Sigmoid colon (tissue), 4 donors: ENCODE data around the gene AKR1A1.

Source experiments
- EP300 ChIP-seq, 4 donors: sonication (generic); formaldehyde crosslinking; IDR thresholded peaks; one replicate each; pipeline ENCODE4 v1.6.1; 2017; ENCODE audit warnings: antibody characterized with exemption in 4 of 4
- POLR2AphosphoS5 ChIP-seq, 4 donors: sonication (generic); formaldehyde crosslinking; IDR thresholded peaks; one replicate each; pipeline ENCODE4 v1.6.1; 2017; ENCODE audit warnings: antibody characterized with exemption in 4 of 4
- TF ChIP-seq, protein P1 (sequence below), 4 experiments: fragments of 450-650 bp in 3 of 4; fragments of 200-600 bp in 1 of 4; IDR thresholded peaks; one replicate each; pipeline ENCODE4 v1.5.1; 2016 to 2019; ENCODE audit warnings: antibody characterized with exemption in 4 of 4, mild to moderate bottlenecking in 3 of 4, moderate library complexity in 2 of 4

DNA sequence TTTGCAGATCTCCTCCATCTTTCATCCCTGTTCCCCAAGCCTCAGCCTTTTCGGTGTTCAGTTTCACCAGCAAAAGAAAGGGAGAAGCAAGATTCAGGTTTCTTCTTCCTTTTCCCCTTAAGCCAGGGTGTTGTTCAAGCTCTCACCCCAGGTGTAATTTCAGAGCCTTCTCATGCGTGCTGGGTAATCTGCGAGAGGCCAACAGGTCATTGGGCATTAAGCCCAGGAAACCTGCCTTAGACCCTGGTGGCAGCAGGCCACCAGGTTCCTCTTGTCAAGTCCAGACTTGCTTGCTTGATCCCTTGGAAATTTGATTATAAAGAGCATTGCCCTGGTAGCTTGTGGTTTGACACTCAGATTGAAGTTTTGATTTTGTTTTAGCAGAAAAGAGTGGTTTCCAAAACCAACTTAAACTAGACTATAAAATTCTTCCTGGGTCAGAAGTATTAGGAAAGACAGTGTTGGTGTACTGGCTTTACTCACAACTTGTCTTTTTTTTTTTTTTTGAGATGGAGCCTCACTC lies 6.9 kb downstream of the AKR1A1 start:
- TF ChIP-seq, protein P1, sequence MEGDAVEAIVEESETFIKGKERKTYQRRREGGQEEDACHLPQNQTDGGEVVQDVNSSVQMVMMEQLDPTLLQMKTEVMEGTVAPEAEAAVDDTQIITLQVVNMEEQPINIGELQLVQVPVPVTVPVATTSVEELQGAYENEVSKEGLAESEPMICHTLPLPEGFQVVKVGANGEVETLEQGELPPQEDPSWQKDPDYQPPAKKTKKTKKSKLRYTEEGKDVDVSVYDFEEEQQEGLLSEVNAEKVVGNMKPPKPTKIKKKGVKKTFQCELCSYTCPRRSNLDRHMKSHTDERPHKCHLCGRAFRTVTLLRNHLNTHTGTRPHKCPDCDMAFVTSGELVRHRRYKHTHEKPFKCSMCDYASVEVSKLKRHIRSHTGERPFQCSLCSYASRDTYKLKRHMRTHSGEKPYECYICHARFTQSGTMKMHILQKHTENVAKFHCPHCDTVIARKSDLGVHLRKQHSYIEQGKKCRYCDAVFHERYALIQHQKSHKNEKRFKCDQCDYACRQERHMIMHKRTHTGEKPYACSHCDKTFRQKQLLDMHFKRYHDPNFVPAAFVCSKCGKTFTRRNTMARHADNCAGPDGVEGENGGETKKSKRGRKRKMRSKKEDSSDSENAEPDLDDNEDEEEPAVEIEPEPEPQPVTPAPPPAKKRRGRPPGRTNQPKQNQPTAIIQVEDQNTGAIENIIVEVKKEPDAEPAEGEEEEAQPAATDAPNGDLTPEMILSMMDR (IDR thresholded peaks at IDR 0.05): no peak
- no peak for TF ChIP-seq POLR2AphosphoS5 (IDR thresholded peaks at IDR 0.05)
- TF ChIP-seq EP300 (IDR thresholded peaks at IDR 0.05): no peak
